DOHH2 (cell line): ENCODE data around the gene TNS1.

Experiments
- H3F3A ChIP-seq: fragments of 200-600 bp; sonication (generic), shearing (Covaris generic); 2 replicates; pipeline ENCODE4 v1.6.0; 2016; ENCODE audit warnings: antibody characterized with exemption, mild to moderate bottlenecking; ENCODE audit not compliant: control insufficient read depth, insufficient read depth
- H3K27ac ChIP-seq: fragments of 200-600 bp; sonication (generic); 2 replicates; pipeline ENCODE4 v1.5.1; 2014; ENCODE audit warnings: low read depth, mild to moderate bottlenecking, low read length, moderate library complexity
- H3K27me3 ChIP-seq: fragments of 200-600 bp; sonication (generic); 2 replicates; pipeline ENCODE4 v1.6.1; 2014; ENCODE audit warnings: mild to moderate bottlenecking, low read length, mixed read lengths; ENCODE audit not compliant: control insufficient read depth
- H3K36me3 ChIP-seq: fragments of 200-600 bp; sonication (generic); 2 replicates; pipeline ENCODE4 v1.6.1; 2014; ENCODE audit warnings: mild to moderate bottlenecking, low read length, moderate library complexity, mixed read lengths; ENCODE audit not compliant: control insufficient read depth
- H3K4me1 ChIP-seq: fragments of 200-600 bp; sonication (generic); 2 replicates; pipeline ENCODE4 v1.6.1; 2014; ENCODE audit warnings: mild to moderate bottlenecking, low read length, mixed read lengths; ENCODE audit not compliant: control insufficient read depth
- H3K4me2 ChIP-seq: fragments of 200-600 bp; sonication (generic); 2 replicates; pipeline ENCODE4 v1.6.0; 2014; ENCODE audit warnings: mild to moderate bottlenecking, low read length, moderate library complexity
- H3K4me3 ChIP-seq: fragments of 200-600 bp; sonication (generic); 2 replicates; pipeline ENCODE4 v1.5.1; 2014; ENCODE audit warnings: mild to moderate bottlenecking, low read length, mixed read lengths
- H3K79me2 ChIP-seq: fragments of 200-600 bp; sonication (generic); 2 replicates; pipeline ENCODE4 v1.6.1; 2014; ENCODE audit warnings: mild to moderate bottlenecking, low read length, mixed read lengths; ENCODE audit not compliant: control insufficient read depth
- H3K9me2 ChIP-seq: fragments of 200-600 bp; sonication (generic); replicated peaks from 2 replicates; pipeline ENCODE4 v1.6.1; 2014; ENCODE audit warnings: mild to moderate bottlenecking, low read length, mixed read lengths; ENCODE audit not compliant: control insufficient read depth
- H3K9me3 ChIP-seq: fragments of 200-600 bp; sonication (generic); 2 replicates; pipeline ENCODE4 v1.6.1; 2014; ENCODE audit warnings: antibody characterized with exemption, low read length, mixed read lengths; ENCODE audit not compliant: control insufficient read depth, insufficient read depth
- H4K20me1 ChIP-seq: fragments of 200-600 bp; sonication (generic); 2 replicates; pipeline ENCODE4 v1.6.0; 2014; ENCODE audit warnings: low read depth, mild to moderate bottlenecking, antibody characterized with exemption, low read length, moderate library complexity; ENCODE audit not compliant: control insufficient read depth, insufficient read depth
- CTCF ChIP-seq: fragments of 200-600 bp; sonication (generic); IDR thresholded peaks from one replicate; pipeline ENCODE4 v1.5.1; 2014; ENCODE audit warnings: antibody characterized with exemption, mild to moderate bottlenecking, low read depth, low read length; ENCODE audit not compliant: poor library complexity, severe bottlenecking
- EZH2phosphoT487 ChIP-seq: fragments of 200-600 bp; sonication (generic); IDR thresholded peaks from 2 replicates; pipeline ENCODE4 v1.6.1; 2017; ENCODE audit warnings: borderline replicate concordance, mild to moderate bottlenecking, antibody characterized with exemption, low read length, moderate library complexity, mixed read lengths

TNS1 gene

GRCh38 chr2:217943446-217944321 is 59.1 kb downstream of the TNS1 start:
- no peaks in the 10 kb centered on the region for H3K9me2 ChIP-seq
- no peak overlapping the region for H3K27ac ChIP-seq
- H3K4me3 ChIP-seq = no peak overlapping the region
- no peak for TF ChIP-seq EZH2phosphoT487
- no peaks in the 10 kb centered on the region for H3K4me1 ChIP-seq
- no peaks in the 10 kb centered on the region for H3K9me3 ChIP-seq
- no peaks in the 10 kb centered on the region for H3F3A ChIP-seq
- peaks cover 3% of the 10 kb centered on the region; the same call in 1 of the 2 replicates for H3K27me3 ChIP-seq
- no peaks in the 10 kb centered on the region for H3K36me3 ChIP-seq
- no peak overlapping the region for H3K4me2 ChIP-seq
- no peaks in the 10 kb centered on the region for H4K20me1 ChIP-seq
- no peaks in the 10 kb centered on the region for H3K79me2 ChIP-seq

GRCh38 chr2:217942731-217943335 is 60.0 kb downstream of the TNS1 start:
- Histone ChIP-seq H3K79me2 (no peaks in the 10 kb centered on the region), H3K9me2 (no peaks in the 10 kb centered on the region), H3K4me1 (no peaks in the 10 kb centered on the region), H3K9me3 (no peaks in the 10 kb centered on the region), H3F3A (no peaks in the 10 kb centered on the region), H3K27ac (no peak overlapping the region), H3K4me3 (no peak overlapping the region), H4K20me1 (no peaks in the 10 kb centered on the region), H3K4me2 (no peak overlapping the region), H3K27me3 (peaks cover 2% of the 10 kb centered on the region; the same call in 1 of the 2 replicates), H3K36me3 (no peaks in the 10 kb centered on the region)
- no peak for TF ChIP-seq EZH2phosphoT487
- no peak for TF ChIP-seq CTCF

GRCh38 chr2:217941886-217942728 is 60.7 kb downstream of the TNS1 start:
- H3K4me1 ChIP-seq = no peaks in the 10 kb centered on the region
- H3K9me3 ChIP-seq = no peaks in the 10 kb centered on the region
- no peaks in the 10 kb centered on the region for H3K9me2 ChIP-seq
- no peak overlapping the region for H3K27ac ChIP-seq
- H3K4me3 ChIP-seq = no peak overlapping the region
- peaks cover 2% of the 10 kb centered on the region; the same call in 1 of the 2 replicates for H3K27me3 ChIP-seq
- no peaks in the 10 kb centered on the region for H3K79me2 ChIP-seq
- no peak overlapping the region for H3K4me2 ChIP-seq
- H3F3A ChIP-seq = no peaks in the 10 kb centered on the region
- TF ChIP-seq CTCF = no peak
- TF ChIP-seq EZH2phosphoT487 = no peak
- no peaks in the 10 kb centered on the region for H4K20me1 ChIP-seq
- H3K36me3 ChIP-seq = no peaks in the 10 kb centered on the region
